ENCODE measurements around the gene PHLDB3. TPM values are rescaled to one million over a fixed set of nuclear protein-coding genes. Genes with fewer than 3 reads are reported as not detected.
A peak's percentile ranks its signal among the peaks of the same experiment; 100 is the strongest.

PHLDB3 gene
- total RNA-seq, 1 experiment from 2014 or later, result 38.9 TPM

DNA sequence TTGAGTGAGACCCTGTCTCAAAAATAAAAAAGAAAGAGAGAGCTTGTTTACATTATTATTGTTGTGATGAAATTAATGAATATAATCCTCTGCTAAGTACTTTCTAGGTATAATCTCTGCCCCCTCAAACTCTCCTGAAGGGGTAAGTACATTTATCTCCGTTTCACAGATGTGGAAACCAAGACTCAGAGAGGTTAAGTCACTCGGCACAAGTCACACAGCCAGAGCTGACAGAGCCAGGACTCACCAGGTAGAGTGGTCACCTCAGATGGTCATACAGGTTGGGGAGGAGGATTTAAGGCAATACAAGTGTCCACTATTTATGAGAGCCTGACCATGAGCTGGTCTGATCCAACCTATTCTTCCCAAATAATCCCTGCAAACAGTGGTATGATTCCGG is 24.0 kb downstream of the PHLDB3 start:
- no peak for DNase-seq (ENCODE audit: low read depth)
- in situ Hi-C loops (cut with HindIII; ENCODE audit: low pct_unique_long_range_greater_than_20kb, low sequenced_read_pairs), result no loop called here

GRCh38 chr19:43479961-43480561 is 24.5 kb downstream of the PHLDB3 start:
- DNase-seq (ENCODE audit: low read depth), result no peak
- in situ Hi-C loops (cut with HindIII; ENCODE audit: low pct_unique_long_range_greater_than_20kb, low sequenced_read_pairs), result no loop called here

DNA sequence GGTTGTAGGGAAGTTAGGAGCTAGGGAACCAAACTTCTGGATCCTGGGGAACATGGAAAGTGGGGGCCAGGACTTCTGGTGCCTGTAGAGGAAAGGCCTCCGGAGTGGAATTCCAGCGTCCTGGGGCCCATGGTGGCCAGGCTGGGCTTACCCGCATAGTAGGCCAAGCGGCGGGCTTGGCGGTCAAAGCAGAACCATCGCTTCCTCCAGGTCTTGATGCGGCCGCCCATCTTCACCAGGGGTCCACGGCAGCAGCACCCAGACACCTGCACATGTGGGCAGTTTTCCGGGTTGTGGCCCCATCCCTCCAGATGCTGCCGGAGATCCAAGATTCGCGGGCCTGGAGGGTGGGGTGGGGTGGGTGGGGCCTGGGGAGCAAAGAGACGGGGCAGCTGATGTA is 25.3 kb downstream of the PHLDB3 start:
- DNase-seq (ENCODE audit: low read depth), result no peak
- in situ Hi-C loops (cut with HindIII; ENCODE audit: low pct_unique_long_range_greater_than_20kb, low sequenced_read_pairs), result no loop called here

GRCh38 chr19:43478323-43478722 is 26.2 kb downstream of the PHLDB3 start:
- DNase-seq (ENCODE audit: low read depth), result no peak
- in situ Hi-C loops (cut with HindIII; ENCODE audit: low pct_unique_long_range_greater_than_20kb, low sequenced_read_pairs), result no loop called here

DNA sequence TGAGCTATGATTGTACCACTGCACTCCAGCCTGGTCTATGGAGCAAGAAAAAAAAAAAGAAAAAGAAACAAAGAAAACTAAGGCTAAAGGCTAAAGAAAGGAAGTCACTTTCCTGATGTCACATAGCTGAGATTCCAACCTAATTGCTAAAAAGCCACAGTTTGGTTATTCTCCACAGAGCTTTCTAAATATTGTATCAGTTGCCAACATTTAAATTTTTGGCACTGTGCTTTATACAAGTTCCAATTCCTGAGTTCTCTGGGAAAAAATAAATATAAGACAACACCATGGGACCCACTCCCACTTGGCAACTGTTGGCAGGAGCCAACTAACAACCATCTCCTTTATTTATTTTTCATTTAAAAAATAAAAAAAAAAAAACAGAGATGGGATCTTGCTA is 27.9 kb downstream of the PHLDB3 start:
- peak; percentile 75 for DNase-seq (ENCODE audit: low read depth)
- in situ Hi-C loops (cut with HindIII; ENCODE audit: low pct_unique_long_range_greater_than_20kb, low sequenced_read_pairs), result no loop called here

DNA sequence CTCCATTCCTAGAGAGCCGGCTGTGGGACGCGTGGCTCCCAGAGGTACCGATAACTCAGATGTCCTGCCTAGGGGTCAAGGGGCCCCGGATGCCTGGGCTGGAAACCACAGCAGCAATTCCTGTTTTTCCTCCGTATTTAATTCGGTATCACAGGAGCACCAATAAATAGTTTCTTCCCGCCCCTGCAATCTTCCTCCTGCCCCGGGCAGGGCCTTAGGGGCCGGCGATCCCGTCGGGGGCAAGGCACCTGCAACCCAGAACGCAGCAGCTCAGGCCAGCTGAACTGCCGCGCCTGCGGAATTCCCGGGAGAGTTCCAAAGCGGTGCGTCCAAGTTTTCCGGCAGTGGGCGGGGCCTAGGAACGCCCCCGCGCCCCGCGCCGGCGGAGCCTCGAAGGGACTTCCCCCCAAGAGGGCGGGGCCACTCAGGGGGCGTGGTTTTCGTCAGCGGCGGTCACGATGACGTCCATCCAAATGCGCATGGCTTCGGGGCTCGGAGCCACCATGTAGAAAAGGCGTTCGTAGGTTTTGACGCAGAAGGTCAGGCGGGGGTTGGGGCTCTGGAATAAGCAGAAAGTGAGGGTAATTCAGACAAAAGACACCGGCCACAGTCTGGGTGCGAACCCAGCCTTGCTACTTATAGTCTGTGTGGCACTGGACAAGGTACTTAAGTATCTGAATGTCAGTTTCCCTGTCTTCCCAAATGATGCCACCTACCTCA is 29.4 kb downstream of the PHLDB3 start:
- in situ Hi-C loops (cut with HindIII; ENCODE audit: low pct_unique_long_range_greater_than_20kb, low sequenced_read_pairs), result no loop called here
- peak; percentile 95 for DNase-seq (ENCODE audit: low read depth)

- in situ Hi-C loops (cut with HindIII; ENCODE audit: low pct_unique_long_range_greater_than_20kb, low sequenced_read_pairs), result no loop called here
- DNase-seq (ENCODE audit: low read depth), result no peak
Measured at GRCh38 chr19:43474487-43474886, 30.1 kb downstream of the PHLDB3 start.

GRCh38 chr19:43471091-43471490 is 33.5 kb downstream of the PHLDB3 start:
- in situ Hi-C loops (cut with HindIII; ENCODE audit: low pct_unique_long_range_greater_than_20kb, low sequenced_read_pairs), result no loop called here
- DNase-seq (ENCODE audit: low read depth), result no peak

DNA sequence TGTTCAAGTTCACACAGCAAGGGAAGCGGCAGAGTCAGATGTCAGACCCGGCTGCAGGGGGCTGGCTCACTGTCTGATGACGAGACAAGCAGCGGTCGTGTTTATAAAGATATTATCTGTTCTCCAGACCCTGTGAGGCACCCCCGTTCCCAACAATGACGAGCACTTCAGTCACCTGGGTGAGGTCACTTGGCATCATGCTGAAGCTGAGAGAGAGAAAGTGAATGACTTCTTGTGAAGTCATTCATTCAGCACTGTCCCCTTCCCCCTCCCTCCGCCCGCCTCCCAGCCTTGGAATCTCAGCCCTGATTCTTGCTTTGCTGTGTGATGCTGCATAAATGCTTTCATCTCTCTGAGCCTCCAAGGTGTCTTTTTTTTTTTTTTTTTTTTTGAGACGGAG is 34.3 kb downstream of the PHLDB3 start:
- no peak for DNase-seq (ENCODE audit: low read depth)
- in situ Hi-C loops (cut with HindIII; ENCODE audit: low pct_unique_long_range_greater_than_20kb, low sequenced_read_pairs), result no loop called here

DNA sequence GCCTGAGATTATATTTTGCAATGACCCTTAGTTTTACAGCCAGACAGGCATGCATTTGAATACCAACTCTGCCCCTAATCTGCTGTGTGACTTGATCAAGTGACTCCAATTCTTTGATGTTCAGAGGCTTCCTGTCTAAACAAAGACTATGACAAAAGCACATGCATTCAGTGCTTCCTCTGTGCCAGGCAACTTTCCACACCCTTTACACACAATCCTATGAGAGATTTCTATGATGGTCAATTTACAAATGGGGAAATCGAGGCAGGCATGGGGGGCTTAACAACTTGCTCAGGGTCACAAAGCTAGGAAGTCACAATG is 35.4 kb downstream of the PHLDB3 start:
- DNase-seq (ENCODE audit: low read depth), result no peak
- in situ Hi-C loops (cut with HindIII; ENCODE audit: low pct_unique_long_range_greater_than_20kb, low sequenced_read_pairs), result no loop called here

DNA sequence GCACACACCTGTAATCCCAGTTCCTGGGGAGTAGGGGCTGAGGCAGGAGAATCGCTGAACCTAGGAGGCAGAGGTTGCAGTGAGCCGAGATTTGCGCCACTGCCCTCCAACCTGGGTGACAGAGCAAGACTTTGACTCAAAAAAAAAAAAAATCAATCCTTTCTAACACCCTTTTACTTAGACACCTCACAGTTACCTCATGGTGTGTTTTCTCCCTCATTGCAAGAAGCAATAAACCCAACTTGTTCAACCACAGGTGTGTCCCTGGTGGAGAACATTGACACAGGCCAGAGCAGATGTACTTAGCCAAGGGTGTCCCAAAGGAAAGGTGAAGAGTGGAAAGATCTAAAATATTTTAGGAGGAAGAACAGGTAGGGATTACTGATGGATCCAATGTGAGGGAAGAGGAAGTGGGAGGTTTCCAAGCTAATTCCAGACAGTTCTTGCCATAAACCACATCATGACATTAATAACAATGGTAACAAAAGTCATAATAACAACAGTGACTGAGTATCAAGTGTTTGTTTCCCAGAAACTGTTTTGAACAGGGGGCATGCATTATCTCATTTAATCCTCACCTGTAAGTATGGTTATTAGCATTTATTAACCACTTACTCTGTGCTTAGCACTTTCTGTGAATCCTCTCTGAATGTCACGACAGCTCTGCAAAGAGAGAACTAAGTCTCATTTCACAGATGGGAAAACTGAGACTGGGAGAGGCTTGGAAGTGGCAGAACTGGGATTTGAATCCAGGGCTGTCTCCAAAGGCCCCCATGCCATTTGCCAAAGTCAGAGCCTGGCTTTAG is 36.0 kb downstream of the PHLDB3 start:
- in situ Hi-C loops (cut with HindIII; ENCODE audit: low pct_unique_long_range_greater_than_20kb, low sequenced_read_pairs), result no loop called here
- DNase-seq (ENCODE audit: low read depth), result no peak

GRCh38 chr19:43467730-43468129 is 36.8 kb downstream of the PHLDB3 start:
- in situ Hi-C loops (cut with HindIII; ENCODE audit: low pct_unique_long_range_greater_than_20kb, low sequenced_read_pairs), result no loop called here
- no peak for DNase-seq (ENCODE audit: low read depth)

DNA sequence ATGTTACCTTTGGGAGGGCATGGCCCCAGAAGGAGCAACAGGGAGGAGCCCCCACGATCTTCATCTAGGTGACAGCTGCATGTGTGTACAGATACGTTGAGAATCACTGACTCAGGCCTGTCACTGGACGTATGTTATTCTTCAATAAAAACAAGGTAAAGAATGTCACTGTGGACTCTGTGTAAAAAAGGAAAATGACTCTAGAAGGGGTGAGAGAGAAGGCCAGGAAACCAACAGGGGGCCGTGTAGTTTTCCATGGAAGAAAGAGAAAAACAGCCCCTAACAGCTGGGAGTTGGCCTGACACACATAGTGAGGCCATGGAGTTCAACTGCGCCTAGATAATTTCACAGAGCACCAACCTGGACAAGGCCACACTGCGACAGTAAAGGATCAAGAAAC is 37.3 kb downstream of the PHLDB3 start:
- DNase-seq (ENCODE audit: low read depth), result no peak
- in situ Hi-C loops (cut with HindIII; ENCODE audit: low pct_unique_long_range_greater_than_20kb, low sequenced_read_pairs), result no loop called here

DNA sequence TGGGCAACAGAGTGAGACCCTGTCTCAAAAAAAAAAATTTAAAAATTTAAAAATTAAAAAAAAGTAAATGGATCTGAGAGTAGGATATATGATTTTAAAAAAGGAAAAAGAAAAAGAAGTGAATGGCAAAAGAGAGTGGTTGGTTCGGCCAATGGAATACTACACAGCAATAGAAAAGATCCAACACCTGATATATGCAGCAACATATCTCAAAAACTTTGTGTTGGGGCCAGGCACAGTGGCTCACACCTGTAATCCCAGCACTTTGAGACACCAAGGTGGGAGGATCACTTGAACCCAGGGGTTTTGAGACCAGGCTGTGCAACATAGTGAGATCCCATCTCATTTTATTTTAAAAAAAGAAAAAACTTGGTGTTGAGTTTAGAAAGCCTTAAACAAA is 37.8 kb downstream of the PHLDB3 start:
- in situ Hi-C loops (cut with HindIII; ENCODE audit: low pct_unique_long_range_greater_than_20kb, low sequenced_read_pairs), result no loop called here
- DNase-seq (ENCODE audit: low read depth), result no peak

DNA sequence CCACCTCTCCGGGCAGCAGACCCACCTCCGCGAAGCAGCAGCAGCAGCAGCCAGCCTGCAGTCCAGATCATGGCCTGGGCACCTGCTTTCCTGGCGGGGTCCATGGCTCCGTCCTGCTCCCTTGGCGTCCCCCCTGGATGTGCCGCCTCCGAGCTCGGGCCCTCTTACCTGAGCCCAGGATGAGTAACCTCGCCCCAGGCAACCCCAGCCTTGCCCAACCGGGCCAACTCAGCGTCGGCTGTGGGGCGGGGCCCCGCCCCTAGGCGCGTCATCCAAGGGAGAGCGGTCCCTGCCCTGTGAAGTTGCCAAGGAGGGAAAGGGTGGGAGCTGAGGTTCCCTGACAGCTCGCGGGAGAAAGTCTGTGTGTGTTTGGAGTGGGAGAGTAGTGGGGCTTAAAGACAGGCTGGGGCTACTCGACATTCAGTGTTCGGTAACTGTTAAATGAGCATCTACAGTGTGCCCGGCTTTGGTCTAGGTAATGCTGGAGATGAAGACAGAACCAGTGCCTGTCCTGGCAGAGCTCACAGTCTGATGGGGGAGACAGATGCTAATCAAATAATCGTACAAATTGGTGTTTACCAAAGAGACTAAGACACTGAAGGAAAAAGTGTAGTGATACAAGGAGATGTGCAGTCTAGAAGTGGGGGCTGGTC is 39.0 kb downstream of the PHLDB3 start, which contains the start of gene LYPD3:
Gene LYPD3, minus strand, starts transcription at position 141 of the 653 bp plus-strand sequence. Its CDS starts 37 bp downstream, at position 104.
- in situ Hi-C loops (cut with HindIII; ENCODE audit: low pct_unique_long_range_greater_than_20kb, low sequenced_read_pairs), result no loop called here
- no peak for DNase-seq (ENCODE audit: low read depth)

DNA sequence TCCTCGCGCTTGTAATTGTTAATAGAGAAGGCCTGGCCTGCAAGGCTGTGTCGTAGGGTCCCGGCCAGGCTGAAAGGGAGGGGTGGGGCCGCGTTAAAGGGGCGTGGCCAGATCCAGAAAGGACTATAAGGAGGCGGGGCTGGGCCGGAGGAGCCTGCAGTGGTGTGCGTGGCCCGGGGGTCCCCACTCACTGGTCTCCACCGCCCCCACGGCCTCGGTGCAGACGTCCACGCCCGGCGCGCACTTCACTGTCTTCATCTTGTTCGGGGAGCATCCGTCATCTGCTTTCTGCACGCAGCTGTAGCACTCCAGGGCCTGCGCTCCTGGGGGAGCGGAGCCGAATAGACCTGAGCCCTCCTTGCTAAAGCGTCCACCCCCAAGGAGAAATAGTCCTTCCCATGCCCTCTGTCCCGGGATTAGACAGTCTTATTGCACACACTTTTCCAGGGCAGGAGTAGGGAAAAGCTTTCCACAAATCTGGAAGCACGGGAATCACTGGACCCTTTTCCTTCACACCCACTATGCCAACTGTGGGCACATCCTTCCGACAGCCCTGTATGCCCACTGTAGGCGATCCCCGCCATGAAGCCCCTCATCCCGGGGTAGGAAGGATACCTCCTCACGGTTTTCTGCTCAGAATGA is 40.3 kb downstream of the PHLDB3 start:
- in situ Hi-C loops (cut with HindIII; ENCODE audit: low pct_unique_long_range_greater_than_20kb, low sequenced_read_pairs), result no loop called here
- no peak for DNase-seq (ENCODE audit: low read depth)

- in situ Hi-C loops (cut with HindIII; ENCODE audit: low pct_unique_long_range_greater_than_20kb, low sequenced_read_pairs), result no loop called here
- DNase-seq (ENCODE audit: low read depth), result peak; percentile 99
Measured at GRCh38 chr19:43463381-43464133, 41.0 kb downstream of the PHLDB3 start.
